HepG2 (cell line): ENCODE measurements around the gene TPPP2. TPM values are rescaled to one million over a fixed set of nuclear protein-coding genes. Genes with fewer than 3 reads are reported as not detected.
A peak's percentile ranks its signal among the peaks of the same experiment; 100 is the strongest.

ENCODE experiments used
- BRCA1 ChIP-seq: sonication (generic); formaldehyde crosslinking; IDR thresholded peaks from 2 replicates; pipeline ENCODE4 v1.4.0; 2020; ENCODE audit warnings: missing genetic modification reagents
- CAMTA2 ChIP-seq: sonication (generic); formaldehyde crosslinking; IDR thresholded peaks from 2 replicates; pipeline ENCODE4 v1.4.0; 2020; ENCODE audit warnings: mild to moderate bottlenecking, missing genetic modification reagents, borderline replicate concordance
- EED ChIP-seq: sonication (generic); formaldehyde crosslinking; IDR thresholded peaks from 2 replicates; pipeline ENCODE4 v1.5.0; 2020; ENCODE audit warnings: mild to moderate bottlenecking, missing genetic modification reagents
- FOXP1 ChIP-seq, 2 experiments: fragments of 450-650 bp in 1 of 2; IDR thresholded peaks; 2 replicates each; pipeline ENCODE4 v1.6.1; 2017 to 2018; ENCODE audit warnings: antibody characterized with exemption in 1 of 2
- PHF21A ChIP-seq: sonication (generic); formaldehyde crosslinking; IDR thresholded peaks from 2 replicates; pipeline ENCODE4 v1.5.0; 2020; ENCODE audit warnings: mild to moderate bottlenecking, missing genetic modification reagents
- PLRG1 ChIP-seq: fragments of 450-650 bp; conservative IDR thresholded peaks from 2 replicates; pipeline ENCODE4 v1.6.1; 2016
- RAD21 ChIP-seq: fragments of 450-650 bp; formaldehyde crosslinking; IDR thresholded peaks from 2 replicates; pipeline ENCODE4 v1.5.0; 2020; ENCODE audit warnings: mild to moderate bottlenecking
- SKI ChIP-seq: fragments of 450-650 bp; IDR thresholded peaks from one replicate; pipeline ENCODE4 v1.6.1; 2018; ENCODE audit warnings: mild to moderate bottlenecking; ENCODE audit not compliant: partially characterized antibody
- SP5 ChIP-seq: IDR thresholded peaks from 2 replicates; pipeline ENCODE4 v1.6.1; 2016; ENCODE audit warnings: low read depth, borderline replicate concordance
- SRSF1 ChIP-seq: fragments of 200-400 bp; formaldehyde crosslinking; optimal IDR thresholded peaks from 2 replicates; pipeline ENCODE3; 2017; ENCODE audit warnings: mild to moderate bottlenecking, low read depth, low read length, moderate library complexity
- ZFP36 ChIP-seq: fragments of 150-350 bp; IDR thresholded peaks from 2 replicates; pipeline ENCODE4 v1.6.1; 2018; ENCODE audit warnings: borderline replicate concordance, low read length, low read depth; ENCODE audit not compliant: partially characterized antibody
- ZNF180 ChIP-seq: sonication (generic); formaldehyde crosslinking; IDR thresholded peaks from 2 replicates; pipeline ENCODE4 v1.4.0; 2020; ENCODE audit warnings: low read depth, missing genetic modification reagents, borderline replicate concordance
- ZNF274 ChIP-seq: sonication (generic); formaldehyde crosslinking; IDR thresholded peaks from 2 replicates; pipeline ENCODE4 v1.5.1; 2020; ENCODE audit warnings: mild to moderate bottlenecking, missing genetic modification reagents
- ZNF329 ChIP-seq: sonication (generic); formaldehyde crosslinking; IDR thresholded peaks from 2 replicates; pipeline ENCODE4 v1.9.0; 2021; ENCODE audit warnings: low read depth, mild to moderate bottlenecking, missing genetic modification reagents
- ZNF451 ChIP-seq: sonication (generic); formaldehyde crosslinking; IDR thresholded peaks from 2 replicates; pipeline ENCODE4 v1.5.0; 2020; ENCODE audit warnings: mild to moderate bottlenecking, missing genetic modification reagents
- ZNF839 ChIP-seq: sonication (generic); formaldehyde crosslinking; IDR thresholded peaks from 2 replicates; pipeline ENCODE4 v1.4.0; 2020; ENCODE audit warnings: missing genetic modification reagents, mild to moderate bottlenecking, borderline replicate concordance
- ZSCAN20 ChIP-seq: sonication (generic); formaldehyde crosslinking; IDR thresholded peaks from 2 replicates; pipeline ENCODE4 v1.4.0; 2020; ENCODE audit warnings: missing genetic modification reagents, mild to moderate bottlenecking, borderline replicate concordance
- polyA plus RNA-seq, 8 experiments: library from polyadenylated mRNA; depleted of rRNA in 3 of 8; stranded (reverse) in 7 of 8; unstranded in 1 of 8; fragments of >200 nt; fragmentation: Illumina TruSeq in 4 of 8; extraction: Trizol in 4 of 8; gene quantifications; 2 replicates each; pipeline versions ENCODE4 v1.2.1 to v1.2.3, GENCODE V29; 2011 to 2016; ENCODE audit warnings: low read depth in 4 of 8, missing spikeins in 1 of 8, mixed read lengths in 1 of 8; ENCODE audit not compliant: insufficient read depth in 1 of 8
- total RNA-seq, 5 experiments: library from RNA; depleted of rRNA; stranded (reverse); fragments of >200 nt; fragmentation: Illumina TruSeq; extraction: Trizol; gene quantifications; 2 replicates each; pipeline ENCODE4 v1.2.3, GENCODE V29; 2016; ENCODE audit warnings: low read depth in 1 of 5
- TF ChIP-seq, protein P1 (sequence below): sonication (generic); formaldehyde crosslinking; IDR thresholded peaks from 2 replicates; pipeline ENCODE4 v1.5.0; 2020; ENCODE audit warnings: missing genetic modification reagents
- TF ChIP-seq, protein P2 (sequence below): sonication (generic); formaldehyde crosslinking; IDR thresholded peaks from 2 replicates; pipeline ENCODE4 v1.5.1; 2020; ENCODE audit warnings: missing genetic modification reagents, mild to moderate bottlenecking, borderline replicate concordance
- TF ChIP-seq, protein P3 (sequence below): sonication (generic); formaldehyde crosslinking; IDR thresholded peaks from 2 replicates; pipeline ENCODE4 v1.8.0; 2022; ENCODE audit warnings: mild to moderate bottlenecking, missing genetic modification reagents, borderline replicate concordance
- TF ChIP-seq, protein P4 (sequence below): sonication (generic); formaldehyde crosslinking; IDR thresholded peaks from 2 replicates; pipeline ENCODE4 v1.8.0; 2022; ENCODE audit warnings: mild to moderate bottlenecking, missing genetic modification reagents, moderate library complexity

Gene TPPP2
- total and polyA plus RNA-seq, 2 of the 13 experiments (the other 11 are each of a cell fraction or from before 2014, with no cell fraction given) = 0.58 to 4.2 TPM

DNA sequence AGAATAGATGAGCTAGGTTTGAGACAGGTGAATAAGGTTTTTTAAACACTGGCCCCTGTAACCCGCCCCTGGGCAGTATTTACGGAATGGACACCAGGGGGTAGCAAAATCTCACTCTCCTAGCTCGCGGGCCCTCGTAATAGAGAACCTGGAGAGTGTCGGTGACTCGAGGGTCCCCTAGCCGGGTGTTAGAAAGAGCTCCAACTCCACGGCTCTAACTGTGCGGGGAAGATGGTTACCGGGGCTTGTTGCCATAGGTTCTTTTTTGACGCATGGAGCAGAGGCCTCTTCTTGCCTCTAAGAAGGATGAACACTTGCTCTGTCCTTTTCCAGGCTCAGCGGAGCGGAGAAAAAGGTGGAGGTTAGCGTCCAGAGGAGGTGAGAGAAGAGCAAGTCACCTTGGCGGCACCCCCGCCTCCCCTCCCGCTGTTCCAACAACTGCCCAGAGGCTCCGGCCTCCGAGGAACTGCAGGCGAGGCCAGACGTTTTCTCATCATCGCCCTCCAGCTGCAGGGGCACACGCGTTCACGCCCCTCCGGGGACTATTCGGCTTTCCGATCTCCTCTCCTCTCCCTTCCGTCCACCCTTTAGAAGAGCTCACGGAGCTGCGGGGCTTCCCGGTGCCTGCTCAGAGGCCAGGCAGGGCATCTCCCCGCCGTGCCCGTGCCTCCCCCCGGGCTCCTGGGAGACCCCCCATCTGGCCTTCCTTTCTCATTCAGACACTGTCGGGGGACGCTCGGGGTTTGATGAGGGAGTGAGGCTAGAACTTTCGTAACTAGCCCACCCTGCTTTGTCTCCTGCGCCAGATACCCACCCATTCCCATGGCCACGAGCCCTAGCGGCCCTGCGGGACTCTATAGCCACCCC is 38.7 kb downstream of the TPPP2 start (continued):
- TF ChIP-seq SP5 (CRISPR knock-in tag) = peak; percentile 10; the same call in 1 of the 2 replicates
- no peak for TF ChIP-seq PLRG1
- TF ChIP-seq ZNF451 = no peak
- TF ChIP-seq, protein P1, sequence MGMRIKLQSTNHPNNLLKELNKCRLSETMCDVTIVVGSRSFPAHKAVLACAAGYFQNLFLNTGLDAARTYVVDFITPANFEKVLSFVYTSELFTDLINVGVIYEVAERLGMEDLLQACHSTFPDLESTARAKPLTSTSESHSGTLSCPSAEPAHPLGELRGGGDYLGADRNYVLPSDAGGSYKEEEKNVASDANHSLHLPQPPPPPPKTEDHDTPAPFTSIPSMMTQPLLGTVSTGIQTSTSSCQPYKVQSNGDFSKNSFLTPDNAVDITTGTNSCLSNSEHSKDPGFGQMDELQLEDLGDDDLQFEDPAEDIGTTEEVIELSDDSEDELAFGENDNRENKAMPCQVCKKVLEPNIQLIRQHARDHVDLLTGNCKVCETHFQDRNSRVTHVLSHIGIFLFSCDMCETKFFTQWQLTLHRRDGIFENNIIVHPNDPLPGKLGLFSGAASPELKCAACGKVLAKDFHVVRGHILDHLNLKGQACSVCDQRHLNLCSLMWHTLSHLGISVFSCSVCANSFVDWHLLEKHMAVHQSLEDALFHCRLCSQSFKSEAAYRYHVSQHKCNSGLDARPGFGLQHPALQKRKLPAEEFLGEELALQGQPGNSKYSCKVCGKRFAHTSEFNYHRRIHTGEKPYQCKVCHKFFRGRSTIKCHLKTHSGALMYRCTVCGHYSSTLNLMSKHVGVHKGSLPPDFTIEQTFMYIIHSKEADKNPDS = no peak
- no peak for TF ChIP-seq FOXP1 (IDR thresholded peaks at IDR 0.05)
- no peak for TF ChIP-seq FOXP1 (CRISPR knock-in tag; IDR thresholded peaks at IDR 0.05)
- no peak for TF ChIP-seq CAMTA2 (CRISPR knock-in tag)
- peak; percentile 71 for TF ChIP-seq PHF21A
- TF ChIP-seq ZNF839 = no peak
- no peak for TF ChIP-seq BRCA1 (CRISPR knock-in tag)
- TF ChIP-seq, protein P2, sequence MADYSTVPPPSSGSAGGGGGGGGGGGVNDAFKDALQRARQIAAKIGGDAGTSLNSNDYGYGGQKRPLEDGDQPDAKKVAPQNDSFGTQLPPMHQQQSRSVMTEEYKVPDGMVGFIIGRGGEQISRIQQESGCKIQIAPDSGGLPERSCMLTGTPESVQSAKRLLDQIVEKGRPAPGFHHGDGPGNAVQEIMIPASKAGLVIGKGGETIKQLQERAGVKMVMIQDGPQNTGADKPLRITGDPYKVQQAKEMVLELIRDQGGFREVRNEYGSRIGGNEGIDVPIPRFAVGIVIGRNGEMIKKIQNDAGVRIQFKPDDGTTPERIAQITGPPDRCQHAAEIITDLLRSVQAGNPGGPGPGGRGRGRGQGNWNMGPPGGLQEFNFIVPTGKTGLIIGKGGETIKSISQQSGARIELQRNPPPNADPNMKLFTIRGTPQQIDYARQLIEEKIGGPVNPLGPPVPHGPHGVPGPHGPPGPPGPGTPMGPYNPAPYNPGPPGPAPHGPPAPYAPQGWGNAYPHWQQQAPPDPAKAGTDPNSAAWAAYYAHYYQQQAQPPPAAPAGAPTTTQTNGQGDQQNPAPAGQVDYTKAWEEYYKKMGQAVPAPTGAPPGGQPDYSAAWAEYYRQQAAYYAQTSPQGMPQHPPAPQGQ (CRISPR knock-in tag) = 0 out of 2 replicates have a peak, but pooled peaks have one; percentile 68
- TF ChIP-seq, protein P3, sequence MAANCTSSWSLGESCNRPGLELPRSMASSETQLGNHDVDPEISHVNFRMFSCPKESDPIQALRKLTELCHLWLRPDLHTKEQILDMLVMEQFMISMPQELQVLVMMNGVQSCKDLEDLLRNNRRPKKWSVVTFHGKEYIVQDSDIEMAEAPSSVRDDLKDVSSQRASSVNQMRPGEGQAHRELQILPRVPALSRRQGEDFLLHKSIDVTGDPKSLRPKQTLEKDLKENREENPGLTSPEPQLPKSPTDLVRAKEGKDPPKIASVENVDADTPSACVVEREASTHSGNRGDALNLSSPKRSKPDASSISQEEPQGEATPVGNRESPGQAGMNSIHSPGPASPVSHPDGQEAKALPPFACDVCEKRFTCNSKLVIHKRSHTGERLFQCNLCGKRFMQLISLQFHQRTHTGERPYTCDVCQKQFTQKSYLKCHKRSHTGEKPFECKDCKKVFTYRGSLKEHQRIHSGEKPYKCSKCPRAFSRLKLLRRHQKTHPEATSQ (CRISPR knock-in tag) = 0 out of 2 replicates have a peak, but pooled peaks have one; percentile 49
- TF ChIP-seq ZFP36 = no peak
- TF ChIP-seq ZNF274 (CRISPR knock-in tag) = peak; percentile 46; the same call in 1 of the 2 replicates
- TF ChIP-seq SRSF1 = no peak
- TF ChIP-seq ZSCAN20 = no peak
- TF ChIP-seq SKI = peak; percentile 14
- no peak for TF ChIP-seq ZNF180 (CRISPR knock-in tag)
- peak; percentile 87 for TF ChIP-seq RAD21 (CRISPR knock-in tag)
- no peak; the same call in 1 of the 2 replicates for TF ChIP-seq EED (CRISPR knock-in tag)
- no peak for TF ChIP-seq ZNF329
- TF ChIP-seq, protein P4, sequence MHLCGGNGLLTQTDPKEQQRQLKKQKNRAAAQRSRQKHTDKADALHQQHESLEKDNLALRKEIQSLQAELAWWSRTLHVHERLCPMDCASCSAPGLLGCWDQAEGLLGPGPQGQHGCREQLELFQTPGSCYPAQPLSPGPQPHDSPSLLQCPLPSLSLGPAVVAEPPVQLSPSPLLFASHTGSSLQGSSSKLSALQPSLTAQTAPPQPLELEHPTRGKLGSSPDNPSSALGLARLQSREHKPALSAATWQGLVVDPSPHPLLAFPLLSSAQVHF (CRISPR knock-in tag) = no peak
